Measurements from ENCODE around the gene ATRIP. TPM values are rescaled to one million over a fixed set of nuclear protein-coding genes. Genes with fewer than 3 reads are reported as not detected.

ATRIP gene
- total RNA-seq, 3 donors from 2014 or later (not counting 1 experiment from before 2014, with no cell fraction given) = 8.5 to 11.0 (median 10.6) TPM

GRCh38 chr3:48418651-48419050, 27.9 kb upstream of the ATRIP start:
- no peaks in the 10 kb centered on the region for H3K9me3 ChIP-seq (ENCODE audit: control insufficient read depth, insufficient read depth, low read length)
- no peak overlapping the region for H3K4me3 ChIP-seq (ENCODE audit: low read length)
- intact Hi-C loops (cut with micrococcal nuclease) = no loop called here
- no peaks in the 10 kb centered on the region for H3K36me3 ChIP-seq (ENCODE audit: control insufficient read depth, insufficient read depth, low read length)
- Mint-ChIP-seq H3K4me3 (no peak overlapping the region), H3K27ac (no peak overlapping the region), H3K9me3 (no peaks in the 10 kb centered on the region), H3K36me3 (no peaks in the 10 kb centered on the region), H3K4me1 (no peaks in the 10 kb centered on the region), H3K27me3 (ENCODE audit: low read depth in 2 of 2) (no peaks in the 10 kb centered on the region)
- TF ChIP-seq, protein P1, sequence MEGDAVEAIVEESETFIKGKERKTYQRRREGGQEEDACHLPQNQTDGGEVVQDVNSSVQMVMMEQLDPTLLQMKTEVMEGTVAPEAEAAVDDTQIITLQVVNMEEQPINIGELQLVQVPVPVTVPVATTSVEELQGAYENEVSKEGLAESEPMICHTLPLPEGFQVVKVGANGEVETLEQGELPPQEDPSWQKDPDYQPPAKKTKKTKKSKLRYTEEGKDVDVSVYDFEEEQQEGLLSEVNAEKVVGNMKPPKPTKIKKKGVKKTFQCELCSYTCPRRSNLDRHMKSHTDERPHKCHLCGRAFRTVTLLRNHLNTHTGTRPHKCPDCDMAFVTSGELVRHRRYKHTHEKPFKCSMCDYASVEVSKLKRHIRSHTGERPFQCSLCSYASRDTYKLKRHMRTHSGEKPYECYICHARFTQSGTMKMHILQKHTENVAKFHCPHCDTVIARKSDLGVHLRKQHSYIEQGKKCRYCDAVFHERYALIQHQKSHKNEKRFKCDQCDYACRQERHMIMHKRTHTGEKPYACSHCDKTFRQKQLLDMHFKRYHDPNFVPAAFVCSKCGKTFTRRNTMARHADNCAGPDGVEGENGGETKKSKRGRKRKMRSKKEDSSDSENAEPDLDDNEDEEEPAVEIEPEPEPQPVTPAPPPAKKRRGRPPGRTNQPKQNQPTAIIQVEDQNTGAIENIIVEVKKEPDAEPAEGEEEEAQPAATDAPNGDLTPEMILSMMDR (IDR thresholded peaks at IDR 0.05) = no peak
- no peaks in the 10 kb centered on the region for H3K27me3 ChIP-seq (ENCODE audit: control insufficient read depth, insufficient read depth, low read length)
- WGBS (ENCODE audit: insufficient coverage) = 94% methylated on average over 9 of the region's 9 CpGs
- DNase-seq = no peak
- H3K4me1 ChIP-seq (ENCODE audit: control insufficient read depth, insufficient read depth, low read length) = no peaks in the 10 kb centered on the region
- no peak overlapping the region for H3K27ac ChIP-seq (ENCODE audit: low read length)
- no peak for ATAC-seq

DNA sequence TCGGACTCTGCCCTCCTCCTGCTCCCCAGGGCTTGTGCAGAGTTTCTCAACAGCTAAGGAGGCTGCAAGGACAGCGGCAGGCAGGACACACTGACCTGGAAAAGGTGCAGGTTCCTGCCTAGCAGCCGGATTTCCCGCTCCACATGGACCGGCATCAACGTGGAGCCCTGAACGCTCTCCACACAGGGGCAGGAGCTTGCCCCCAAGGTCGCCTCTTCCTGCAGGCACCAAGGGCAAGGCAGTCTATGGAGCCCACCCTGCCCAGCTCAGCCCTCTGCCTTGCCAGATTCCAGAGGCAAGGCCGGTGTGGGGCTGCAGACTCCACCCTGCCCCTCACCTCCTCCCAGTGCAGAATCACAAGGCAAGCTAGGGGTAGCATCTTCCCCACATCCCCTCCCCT, 27.4 kb upstream of the ATRIP start:
- Mint-ChIP-seq H3K4me3 (no peak overlapping the region), H3K4me1 (no peaks in the 10 kb centered on the region), H3K36me3 (no peaks in the 10 kb centered on the region), H3K27ac (no peak overlapping the region), H3K27me3 (ENCODE audit: low read depth in 2 of 2) (no peaks in the 10 kb centered on the region), H3K9me3 (no peaks in the 10 kb centered on the region)
- H3K9me3 ChIP-seq (ENCODE audit: control insufficient read depth, insufficient read depth, low read length) = no peaks in the 10 kb centered on the region
- H3K36me3 ChIP-seq (ENCODE audit: control insufficient read depth, insufficient read depth, low read length) = no peaks in the 10 kb centered on the region
- H3K27me3 ChIP-seq (ENCODE audit: control insufficient read depth, insufficient read depth, low read length) = no peaks in the 10 kb centered on the region
- no peaks in the 10 kb centered on the region for H3K4me1 ChIP-seq (ENCODE audit: control insufficient read depth, insufficient read depth, low read length)
- intact Hi-C loops (cut with micrococcal nuclease) = no loop called here
- no peak for DNase-seq
- TF ChIP-seq, protein P1 (IDR thresholded peaks at IDR 0.05) = no peak
- no peak overlapping the region for H3K4me3 ChIP-seq (ENCODE audit: low read length)
- no peak for ATAC-seq
- no peak overlapping the region for H3K27ac ChIP-seq (ENCODE audit: low read length)
- WGBS (ENCODE audit: insufficient coverage) = 91% methylated on average over 9 of the region's 9 CpGs

DNA sequence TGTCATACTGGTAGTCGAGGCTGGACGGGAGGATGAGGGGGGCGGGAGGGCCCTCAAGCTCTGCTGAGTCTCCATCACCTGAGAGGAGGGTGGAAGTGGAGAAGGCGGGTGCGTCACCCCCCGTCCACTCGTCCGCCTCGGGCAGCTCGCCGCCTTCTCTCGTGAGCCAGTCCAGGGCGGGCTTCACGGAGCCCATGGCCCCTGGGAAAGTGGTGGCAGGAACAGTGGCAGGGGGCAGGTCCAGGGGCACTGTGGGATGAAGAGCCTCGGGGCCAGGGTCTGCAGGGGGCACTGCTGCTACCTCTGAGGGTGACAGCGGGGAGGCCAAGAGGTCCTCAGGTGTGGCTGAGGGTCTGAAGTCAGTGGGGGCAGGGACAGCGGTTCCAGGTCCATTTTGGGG, 26.9 kb upstream of the ATRIP start:
- Mint-ChIP-seq H3K27ac (no peak overlapping the region), H3K9me3 (no peaks in the 10 kb centered on the region), H3K27me3 (ENCODE audit: low read depth in 2 of 2) (no peaks in the 10 kb centered on the region), H3K36me3 (no peaks in the 10 kb centered on the region), H3K4me1 (peaks cover 0 to under 1% of the 10 kb centered on the region in 2 donors), H3K4me3 (no peak overlapping the region)
- H3K27ac ChIP-seq (ENCODE audit: low read length) = no peak overlapping the region
- WGBS (ENCODE audit: insufficient coverage) = 93% methylated on average over 17 of the region's 17 CpGs
- no peak for DNase-seq
- intact Hi-C loops (cut with micrococcal nuclease) = no loop called here
- no peaks in the 10 kb centered on the region for H3K9me3 ChIP-seq (ENCODE audit: control insufficient read depth, insufficient read depth, low read length)
- no peaks in the 10 kb centered on the region for H3K4me1 ChIP-seq (ENCODE audit: control insufficient read depth, insufficient read depth, low read length)
- H3K36me3 ChIP-seq (ENCODE audit: control insufficient read depth, insufficient read depth, low read length) = no peaks in the 10 kb centered on the region
- no peak overlapping the region for H3K4me3 ChIP-seq (ENCODE audit: low read length)
- H3K27me3 ChIP-seq (ENCODE audit: control insufficient read depth, insufficient read depth, low read length) = no peaks in the 10 kb centered on the region
- TF ChIP-seq, protein P1 (IDR thresholded peaks at IDR 0.05) = no peak
- ATAC-seq = no peak

GRCh38 chr3:48420561-48420960, 26.0 kb upstream of the ATRIP start:
- Histone ChIP-seq H3K27ac (ENCODE audit: low read length) (no peak overlapping the region), H3K36me3 (ENCODE audit: control insufficient read depth, insufficient read depth, low read length) (no peaks in the 10 kb centered on the region), H3K4me3 (ENCODE audit: low read length) (no peak overlapping the region), H3K4me1 (ENCODE audit: control insufficient read depth, insufficient read depth, low read length) (no peaks in the 10 kb centered on the region), H3K27me3 (ENCODE audit: control insufficient read depth, insufficient read depth, low read length) (no peaks in the 10 kb centered on the region), H3K9me3 (ENCODE audit: control insufficient read depth, insufficient read depth, low read length) (no peaks in the 10 kb centered on the region)
- 89% methylated on average over 14 of the region's 14 CpGs for whole genome bisulfite sequencing (ENCODE audit: insufficient coverage)
- no peak for ATAC-seq
- TF ChIP-seq, protein P1 (IDR thresholded peaks at IDR 0.05) = no peak
- DNase-seq = no peak
- Mint-ChIP-seq H3K36me3 (no peaks in the 10 kb centered on the region), H3K4me1 (peaks cover 0 to 4% of the 10 kb centered on the region in 2 donors), H3K4me3 (no peak overlapping the region), H3K9me3 (no peaks in the 10 kb centered on the region), H3K27me3 (ENCODE audit: low read depth in 2 of 2) (no peaks in the 10 kb centered on the region), H3K27ac (no peak overlapping the region)
- intact Hi-C loops (cut with micrococcal nuclease) = no loop called here
